CD4-positive, alpha-beta T cell treated with Interleukin-10 for 1 hour (primary cell): ENCODE results near the gene HRNR.

Experiments used
- DNase-seq: peaks from one replicate; pipeline ENCODE4 v3.0.0-alpha.2; 2020

Gene HRNR

GRCh38 chr1:152188673-152189591 lies 35.1 kb downstream of the HRNR start:
- peak; percentile 78 for DNase-seq

DNA sequence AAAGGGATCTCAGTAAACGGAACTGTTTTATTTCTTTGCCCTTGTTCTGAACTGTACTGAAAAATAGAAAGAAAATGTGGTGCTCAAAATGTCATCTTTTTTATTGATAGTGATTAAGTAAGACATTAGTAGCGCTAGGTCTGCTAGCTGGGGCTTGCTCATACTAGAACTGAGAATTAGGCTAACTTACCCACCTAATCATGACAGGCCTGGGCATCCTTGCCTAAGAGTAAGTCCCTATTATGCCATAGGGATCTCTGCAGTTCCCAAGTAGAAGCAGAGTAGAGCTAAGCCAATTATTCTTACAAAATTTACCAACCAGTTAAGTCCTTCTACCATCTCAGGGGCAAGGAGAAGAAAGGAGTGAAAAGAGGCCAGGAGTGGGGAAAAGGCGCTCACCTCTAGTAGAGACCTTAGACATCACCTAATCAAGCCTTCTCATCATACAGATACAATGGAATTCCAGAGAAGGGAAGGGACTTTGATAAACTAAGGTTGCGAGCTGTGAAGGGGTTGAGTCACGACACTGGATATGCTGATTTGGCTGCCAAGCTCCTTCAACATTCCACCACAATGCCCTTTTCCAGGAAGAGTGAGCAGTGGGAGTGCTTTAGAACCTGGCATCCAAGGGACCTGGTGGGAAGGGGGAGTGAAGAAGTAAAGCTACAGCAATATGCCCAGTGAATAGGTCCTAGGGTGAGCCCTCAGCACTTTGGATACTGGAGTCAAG lies 37.3 kb downstream of the HRNR start:
- no peak for DNase-seq

- DNase-seq: peak; percentile 62
These were observed 38.2 kb downstream of the HRNR start for GRCh38 chr1:152185544-152186391.

DNA sequence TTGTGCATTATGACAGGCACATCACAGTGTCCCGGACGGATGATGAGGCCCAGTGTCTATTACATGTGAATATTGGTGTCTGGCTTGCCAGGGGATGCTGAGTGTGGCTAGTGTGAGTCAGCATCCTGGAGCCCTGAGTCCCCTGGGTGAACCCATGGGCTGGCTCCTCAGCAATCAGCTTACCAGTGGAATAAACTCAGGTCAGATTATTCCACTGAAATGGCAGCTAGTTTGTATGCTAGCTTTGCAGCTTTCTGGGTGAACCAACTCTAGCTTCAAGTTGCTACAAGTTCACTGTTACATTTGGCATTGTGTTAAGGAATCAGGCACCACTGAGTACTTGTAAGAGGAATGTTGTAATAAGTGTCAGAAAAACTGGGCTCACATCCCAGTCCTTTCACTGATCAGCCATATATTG lies 41.0 kb downstream of the HRNR start:
- no peak for DNase-seq

DNA sequence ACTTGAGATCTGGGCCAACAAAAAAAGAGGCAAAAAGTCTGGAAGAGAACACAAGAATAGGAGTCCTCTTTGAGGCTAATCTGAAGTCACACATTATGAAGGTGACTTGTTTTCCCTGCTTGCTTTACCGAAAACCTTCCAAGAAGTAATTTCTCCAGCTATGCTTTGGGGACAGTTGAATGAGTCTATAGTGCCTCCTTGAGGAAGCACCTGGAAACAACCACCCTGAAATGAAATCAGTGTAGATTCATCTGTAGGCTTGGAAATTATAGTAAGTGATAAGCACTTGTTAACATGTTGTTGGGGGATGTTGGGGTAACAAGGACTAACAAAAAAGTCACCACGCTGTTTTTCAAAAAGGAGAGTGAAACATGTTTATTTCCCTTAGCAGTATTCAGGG lies 41.6 kb downstream of the HRNR start:
- DNase-seq: peak; percentile 11

DNA sequence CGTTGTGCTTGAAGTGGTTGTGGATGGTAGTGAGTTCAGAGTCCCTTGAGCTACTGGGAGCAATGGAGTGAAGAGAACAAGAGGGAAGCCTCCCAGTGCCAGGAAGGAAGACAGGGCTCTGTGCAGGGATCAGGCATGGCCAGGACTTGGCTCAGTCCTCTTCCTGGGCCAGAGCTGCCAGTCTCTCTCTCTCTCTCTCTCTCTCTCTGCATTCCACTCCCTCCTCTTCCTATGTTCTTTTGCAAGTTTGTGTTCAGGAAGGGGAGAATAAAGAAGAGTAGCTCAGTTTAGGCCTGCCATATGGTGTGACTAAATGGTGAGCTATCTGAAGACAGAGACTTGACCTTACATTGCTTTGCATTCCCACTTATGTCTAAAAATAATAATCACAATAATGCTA lies 44.4 kb downstream of the HRNR start:
- no peak for DNase-seq

DNA sequence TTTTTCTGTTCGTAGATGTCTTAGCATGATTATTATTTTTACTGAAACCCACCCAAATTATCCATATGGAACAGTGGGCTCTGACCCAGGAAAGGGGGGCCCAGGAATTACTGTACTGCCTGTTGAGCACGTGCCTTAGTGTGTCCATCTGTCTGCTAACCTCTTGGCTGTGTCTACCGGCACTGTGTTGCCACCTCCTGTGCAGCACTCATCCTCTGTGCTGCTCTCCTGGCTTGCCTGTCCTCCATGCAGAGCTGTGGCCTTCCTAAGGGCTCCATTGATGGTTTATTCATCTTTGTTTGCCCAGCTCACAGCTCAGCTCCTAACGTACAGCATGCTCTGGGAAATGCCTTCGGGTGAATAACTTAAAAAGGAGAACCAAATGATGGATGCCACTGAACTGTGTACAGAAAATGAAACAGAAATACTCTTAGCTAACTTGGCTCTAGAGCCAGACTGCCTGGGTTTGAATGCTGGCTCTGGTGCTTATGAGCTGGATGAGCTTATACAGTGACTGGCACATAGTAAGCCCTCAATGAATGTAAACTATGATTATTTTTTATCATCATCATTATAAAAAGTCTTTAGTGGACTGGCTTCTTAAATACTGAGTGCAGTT lies 53.6 kb downstream of the HRNR start:
- DNase-seq: no peak

DNA sequence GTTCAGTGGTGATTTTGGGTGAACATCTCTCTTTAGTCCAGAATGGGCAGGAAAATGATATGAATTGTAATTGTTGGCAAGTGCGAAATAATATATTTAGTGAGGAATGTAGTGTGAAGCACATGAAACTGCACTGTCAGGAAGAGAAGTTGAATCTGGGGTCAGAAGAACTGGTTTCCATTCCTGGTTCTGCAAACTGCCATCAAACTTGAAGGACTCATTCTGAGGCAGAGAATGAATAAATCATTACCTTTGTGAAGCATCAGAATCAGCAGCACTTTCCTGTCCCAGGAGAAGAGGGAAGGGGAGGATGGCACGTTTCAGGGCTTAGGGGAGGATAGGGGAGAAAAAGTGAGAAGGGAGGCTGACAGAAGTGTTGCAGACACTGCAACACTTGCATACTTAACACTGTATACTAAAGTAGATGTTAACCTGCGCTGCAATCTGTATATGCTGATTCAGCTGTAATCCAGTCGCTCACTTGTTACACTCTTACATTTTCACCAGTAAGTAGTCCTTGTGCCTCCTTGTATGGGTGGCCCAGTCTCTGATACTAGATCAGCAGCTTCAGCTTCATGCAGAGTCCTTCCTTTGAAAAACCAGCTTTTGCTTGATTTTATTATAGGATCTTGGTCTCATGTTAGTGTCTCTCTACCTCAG lies 54.5 kb downstream of the HRNR start:
- DNase-seq: no peak

- no peak for DNase-seq
These were observed 55.5 kb downstream of the HRNR start for GRCh38 chr1:152168535-152168868.

DNA sequence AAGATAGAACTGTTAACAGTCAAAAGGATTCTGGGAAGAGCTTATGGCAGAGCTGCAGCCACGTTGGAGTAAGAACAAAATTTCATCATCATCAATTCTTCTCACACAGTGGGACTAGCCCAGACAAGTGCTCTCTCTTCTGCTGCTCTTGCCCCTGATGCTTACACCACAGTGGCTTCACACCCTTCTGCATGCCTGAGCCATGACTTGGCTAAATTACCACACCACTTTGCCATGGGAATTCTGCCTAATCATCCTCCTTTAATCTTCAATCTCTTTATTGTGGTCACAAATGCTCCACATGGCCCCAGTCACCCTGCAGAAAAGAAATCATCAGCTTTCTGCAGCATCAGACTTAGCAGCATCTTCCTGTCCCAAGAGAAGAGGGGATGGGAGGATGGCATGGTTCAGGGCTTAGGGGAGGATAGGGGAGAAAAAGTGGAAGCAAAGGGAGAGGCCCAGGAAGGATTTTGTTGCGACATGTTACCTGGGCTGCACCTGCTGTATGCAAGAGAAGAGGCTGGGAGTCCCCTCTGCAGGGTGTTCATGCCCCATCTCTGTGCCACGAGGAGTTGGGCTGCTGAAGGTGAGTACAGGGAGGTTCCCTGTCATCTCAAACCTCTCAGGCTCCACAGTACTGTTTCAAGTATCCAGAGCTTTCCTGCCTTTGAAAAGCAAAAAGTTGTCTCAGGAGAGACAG lies 56.0 kb downstream of the HRNR start:
- DNase-seq: no peak

DNA sequence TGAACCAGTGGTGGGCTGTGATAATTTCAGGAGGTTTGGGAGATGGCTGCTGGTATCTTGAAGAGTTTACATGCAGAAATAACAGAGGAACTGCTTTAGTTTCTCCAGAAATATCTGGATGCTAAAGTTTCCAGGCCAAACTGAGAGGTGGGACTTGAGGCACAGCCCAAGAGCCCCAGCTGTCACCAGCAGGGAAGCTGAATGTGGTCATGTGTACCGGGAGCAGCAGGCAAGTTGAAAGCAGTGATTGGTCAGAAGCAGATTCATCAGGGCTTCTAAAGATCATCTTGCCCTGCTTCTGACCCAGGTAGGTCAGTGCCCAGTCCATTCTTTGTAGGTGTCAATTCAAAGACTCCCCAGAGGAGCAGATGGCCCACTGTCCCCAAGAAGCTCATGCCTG lies 57.0 kb downstream of the HRNR start:
- no peak for DNase-seq

- no peak for DNase-seq
These were observed 58.5 kb downstream of the HRNR start for GRCh38 chr1:152165286-152166077.

DNA sequence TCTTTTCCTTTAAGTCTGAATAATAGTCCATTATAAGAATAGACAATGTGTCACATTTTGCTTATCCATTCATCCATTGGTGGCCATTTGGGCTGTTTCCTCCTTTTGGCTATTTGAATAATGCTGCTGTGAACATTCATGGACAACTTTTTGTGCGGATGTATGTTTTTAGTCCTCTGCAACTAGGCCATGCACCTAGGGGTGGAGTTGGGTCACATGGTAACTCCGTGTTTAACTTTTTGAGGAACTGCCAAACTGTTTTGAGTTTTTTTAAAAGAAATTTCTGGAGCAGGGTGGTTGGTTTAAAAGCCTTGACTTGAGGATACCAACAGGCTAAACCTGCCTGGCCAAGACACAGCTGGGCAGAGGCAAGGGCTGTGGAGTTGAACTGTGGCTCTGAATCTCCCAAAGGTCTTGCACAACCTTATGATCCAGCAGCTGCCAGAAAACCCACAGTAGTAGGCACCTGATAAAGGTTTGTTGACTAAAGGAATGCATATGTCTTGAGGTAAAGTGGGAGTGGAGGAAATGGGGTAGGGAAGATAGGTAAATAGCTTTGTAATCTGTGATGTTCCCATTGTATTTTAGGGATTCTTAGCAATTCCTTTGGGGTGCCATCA lies 59.4 kb downstream of the HRNR start:
- DNase-seq: no peak

GRCh38 chr1:152162792-152163463 lies 61.1 kb downstream of the HRNR start:
- no peak for DNase-seq
